Measurements from ENCODE around the gene ANO1. TPM values are rescaled to one million over a fixed set of nuclear protein-coding genes. Genes with fewer than 3 reads are reported as not detected.

ANO1 gene
- polyA plus RNA-seq, 2 donors = 5.5 to 5.8 TPM

DNA sequence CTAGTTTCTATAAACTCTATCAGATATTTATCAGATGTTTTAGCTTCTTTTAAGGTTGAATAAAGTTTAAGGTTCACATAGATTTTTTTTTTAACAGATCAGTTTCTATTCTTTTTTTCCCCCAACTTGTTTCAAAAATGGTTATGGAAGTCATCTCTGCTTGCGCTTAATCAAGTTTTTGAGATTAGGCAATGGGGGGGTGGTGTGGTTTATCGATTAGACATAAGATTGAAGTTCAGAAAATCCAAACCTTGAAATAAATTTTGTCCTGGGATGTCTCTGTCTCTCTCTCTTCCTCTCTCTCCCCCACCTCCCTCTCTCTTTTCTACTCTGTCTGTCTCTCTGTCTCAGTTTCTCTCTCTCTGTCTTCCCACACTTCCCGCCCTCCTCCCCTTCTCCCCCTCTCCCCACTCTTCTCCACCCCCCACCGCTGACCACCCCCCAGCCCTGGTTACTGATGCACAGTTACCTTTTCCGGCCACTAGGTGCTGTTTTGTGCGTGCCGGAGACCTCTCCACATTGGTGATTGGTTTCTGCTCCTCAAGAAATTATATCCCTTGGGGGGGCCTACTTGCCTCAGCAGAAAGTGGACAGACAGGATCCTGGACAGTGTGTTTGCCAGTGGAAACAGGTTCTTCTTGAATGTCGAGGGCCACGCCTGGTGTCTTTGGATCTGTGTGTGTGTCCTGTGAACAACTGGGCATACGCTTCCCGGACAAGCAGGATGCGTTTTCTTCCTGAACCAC, 29.7 kb upstream of the ANO1 start:
- Histone ChIP-seq H3K4me3 (ENCODE audit: low read depth in 1 of 2, low read length in 2 of 2) (no peak overlapping the region), H3K27me3 (ENCODE audit: control insufficient read depth in 1 of 2, insufficient read depth in 2 of 2, low read length in 2 of 2) (no peaks in the 10 kb centered on the region), H3K36me3 (ENCODE audit: control insufficient read depth in 2 of 2, insufficient read depth in 2 of 2, low read length in 1 of 2) (no peaks in the 10 kb centered on the region), H3K9me3 (ENCODE audit: control insufficient read depth in 2 of 2, insufficient read depth in 1 of 2, low read depth in 1 of 2, low read length in 1 of 2) (no peaks in the 10 kb centered on the region), H3K27ac (ENCODE audit: low read depth in 2 of 2, low read length in 1 of 2) (no peak overlapping the region), H3K4me1 (ENCODE audit: control insufficient read depth in 2 of 2, insufficient read depth in 2 of 2, low read length in 1 of 2) (peaks cover 0 to 8% of the 10 kb centered on the region in 2 donors)
- WGBS, 2 donors = 31 to 34% methylated on average over 11 of the region's 12 CpGs

DNA sequence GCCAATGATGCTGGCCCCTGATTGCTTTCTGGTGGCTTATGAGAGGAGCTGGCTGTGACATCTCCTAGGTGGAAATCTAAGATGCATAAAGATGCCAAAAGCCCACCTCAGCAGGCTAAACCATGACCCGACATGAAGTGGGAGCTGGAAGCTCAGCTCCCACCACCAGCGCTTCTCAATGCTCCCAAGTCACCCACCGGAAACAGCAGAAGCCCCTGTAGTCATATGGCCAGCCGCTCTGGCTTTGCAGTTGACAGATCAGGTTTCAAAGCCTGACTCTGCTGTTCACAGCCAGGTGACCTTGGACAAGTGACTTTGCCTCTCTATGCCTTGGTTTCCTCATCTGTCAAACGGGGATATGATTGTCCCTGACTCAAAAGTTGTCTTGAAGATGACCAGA, 29.1 kb upstream of the ANO1 start:
- H3K36me3 ChIP-seq (ENCODE audit: control insufficient read depth in 2 of 2, insufficient read depth in 2 of 2, low read length in 1 of 2) = no peaks in the 10 kb centered on the region
- H3K27ac ChIP-seq (ENCODE audit: low read depth in 2 of 2, low read length in 1 of 2) = no peak overlapping the region
- 68 to 76% methylated on average over 5 of the region's 5 CpGs for WGBS, 2 donors
- no peak overlapping the region for H3K4me3 ChIP-seq (ENCODE audit: low read depth in 1 of 2, low read length in 2 of 2)
- H3K9me3 ChIP-seq (ENCODE audit: control insufficient read depth in 2 of 2, insufficient read depth in 1 of 2, low read depth in 1 of 2, low read length in 1 of 2) = no peaks in the 10 kb centered on the region
- H3K4me1 ChIP-seq (ENCODE audit: control insufficient read depth in 2 of 2, insufficient read depth in 2 of 2, low read length in 1 of 2) = peaks cover 0 to 8% of the 10 kb centered on the region in 2 donors
- H3K27me3 ChIP-seq (ENCODE audit: control insufficient read depth in 1 of 2, insufficient read depth in 2 of 2, low read length in 2 of 2) = peaks cover 0 to 2% of the 10 kb centered on the region in 2 donors

DNA sequence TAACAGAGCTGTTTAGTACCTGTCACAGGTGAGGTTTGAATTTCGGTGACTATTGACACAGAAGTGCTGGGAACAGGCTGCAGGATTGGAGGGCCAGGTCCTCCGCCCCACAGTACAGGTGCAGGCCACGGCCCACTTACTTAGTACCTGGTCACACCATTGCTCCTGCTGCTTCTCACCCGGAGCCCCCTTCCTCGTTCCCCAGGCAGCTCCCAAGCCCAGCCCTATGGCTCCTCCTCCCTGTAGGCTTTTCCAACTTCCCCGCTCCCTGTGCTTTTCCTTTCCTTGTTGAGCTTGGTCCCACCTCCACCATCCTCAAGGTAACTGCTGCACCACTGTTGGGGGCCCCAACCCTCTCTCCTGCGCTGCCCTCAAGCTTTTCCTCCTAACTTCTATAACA, 27.9 kb upstream of the ANO1 start:
- H3K4me3 ChIP-seq (ENCODE audit: low read depth in 1 of 2, low read length in 2 of 2) = no peak overlapping the region
- H3K36me3 ChIP-seq (ENCODE audit: control insufficient read depth in 2 of 2, insufficient read depth in 2 of 2, low read length in 1 of 2) = no peaks in the 10 kb centered on the region
- 72 to 74% methylated on average over 7 of the region's 7 CpGs for WGBS, 2 donors
- H3K27me3 ChIP-seq (ENCODE audit: control insufficient read depth in 1 of 2, insufficient read depth in 2 of 2, low read length in 2 of 2) = peaks cover 0 to 2% of the 10 kb centered on the region in 2 donors
- no peaks in the 10 kb centered on the region for H3K9me3 ChIP-seq (ENCODE audit: control insufficient read depth in 2 of 2, insufficient read depth in 1 of 2, low read depth in 1 of 2, low read length in 1 of 2)
- peaks cover 0 to 8% of the 10 kb centered on the region in 2 donors for H3K4me1 ChIP-seq (ENCODE audit: control insufficient read depth in 2 of 2, insufficient read depth in 2 of 2, low read length in 1 of 2)
- no peak overlapping the region for H3K27ac ChIP-seq (ENCODE audit: low read depth in 2 of 2, low read length in 1 of 2)

DNA sequence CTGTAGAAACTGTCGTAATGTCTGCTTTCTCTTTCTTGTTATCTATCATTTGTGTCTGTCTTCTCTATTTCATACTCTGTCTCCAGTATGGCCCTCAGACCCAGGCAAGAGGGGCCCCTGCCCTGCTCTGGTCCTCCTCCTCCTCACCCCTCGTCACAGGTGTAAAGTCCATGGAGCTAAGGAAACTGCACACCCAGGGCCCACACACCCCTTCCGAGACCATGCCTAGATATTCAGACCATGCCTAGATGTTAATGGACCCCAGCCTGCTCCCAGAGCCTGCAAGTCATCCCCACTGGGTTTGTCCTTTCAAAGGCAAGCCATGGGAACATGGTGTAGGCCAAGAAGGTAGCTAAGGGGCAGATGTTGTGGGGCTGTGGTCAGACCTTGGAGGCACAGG, 24.1 kb upstream of the ANO1 start:
- Histone ChIP-seq H3K4me3 (ENCODE audit: low read depth in 1 of 2, low read length in 2 of 2) (no peak overlapping the region), H3K4me1 (ENCODE audit: control insufficient read depth in 2 of 2, insufficient read depth in 2 of 2, low read length in 1 of 2) (peaks cover 0 to 3% of the 10 kb centered on the region in 2 donors), H3K27me3 (ENCODE audit: control insufficient read depth in 1 of 2, insufficient read depth in 2 of 2, low read length in 2 of 2) (peaks cover 0 to 2% of the 10 kb centered on the region in 2 donors), H3K36me3 (ENCODE audit: control insufficient read depth in 2 of 2, insufficient read depth in 2 of 2, low read length in 1 of 2) (no peaks in the 10 kb centered on the region), H3K27ac (ENCODE audit: low read depth in 2 of 2, low read length in 1 of 2) (no peak overlapping the region), H3K9me3 (ENCODE audit: control insufficient read depth in 2 of 2, insufficient read depth in 1 of 2, low read depth in 1 of 2, low read length in 1 of 2) (no peaks in the 10 kb centered on the region)
- 85 to 89% methylated on average over 3 of the region's 3 CpGs for WGBS, 2 donors

DNA sequence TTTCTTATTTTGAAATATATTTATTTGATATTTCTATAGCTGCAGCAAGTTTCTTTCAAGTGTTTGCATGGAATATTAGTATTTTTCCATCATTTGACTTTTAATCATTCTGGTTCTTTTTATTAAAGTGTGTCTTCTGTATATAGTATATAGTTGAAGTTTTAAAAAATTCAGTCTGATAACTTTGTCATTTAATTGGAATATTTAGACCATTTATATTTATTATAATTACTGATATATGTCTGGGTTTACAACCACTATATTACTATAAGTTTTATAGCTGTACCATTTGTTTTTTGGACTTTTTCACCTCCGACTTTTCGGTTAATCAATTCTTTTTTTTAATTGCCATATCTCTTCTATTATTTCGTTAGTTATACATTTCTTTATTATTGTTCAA, 22.7 kb upstream of the ANO1 start:
- H3K9me3 ChIP-seq (ENCODE audit: control insufficient read depth in 2 of 2, insufficient read depth in 1 of 2, low read depth in 1 of 2, low read length in 1 of 2) = no peaks in the 10 kb centered on the region
- H3K4me3 ChIP-seq (ENCODE audit: low read depth in 1 of 2, low read length in 2 of 2) = no peak overlapping the region
- 62 to 64% methylated on average over 3 of the region's 3 CpGs for WGBS, 2 donors
- H3K27me3 ChIP-seq (ENCODE audit: control insufficient read depth in 1 of 2, insufficient read depth in 2 of 2, low read length in 2 of 2) = peaks cover 0 to 2% of the 10 kb centered on the region in 2 donors
- H3K4me1 ChIP-seq (ENCODE audit: control insufficient read depth in 2 of 2, insufficient read depth in 2 of 2, low read length in 1 of 2) = no peaks in the 10 kb centered on the region
- no peaks in the 10 kb centered on the region for H3K36me3 ChIP-seq (ENCODE audit: control insufficient read depth in 2 of 2, insufficient read depth in 2 of 2, low read length in 1 of 2)
- no peak overlapping the region for H3K27ac ChIP-seq (ENCODE audit: low read depth in 2 of 2, low read length in 1 of 2)

DNA sequence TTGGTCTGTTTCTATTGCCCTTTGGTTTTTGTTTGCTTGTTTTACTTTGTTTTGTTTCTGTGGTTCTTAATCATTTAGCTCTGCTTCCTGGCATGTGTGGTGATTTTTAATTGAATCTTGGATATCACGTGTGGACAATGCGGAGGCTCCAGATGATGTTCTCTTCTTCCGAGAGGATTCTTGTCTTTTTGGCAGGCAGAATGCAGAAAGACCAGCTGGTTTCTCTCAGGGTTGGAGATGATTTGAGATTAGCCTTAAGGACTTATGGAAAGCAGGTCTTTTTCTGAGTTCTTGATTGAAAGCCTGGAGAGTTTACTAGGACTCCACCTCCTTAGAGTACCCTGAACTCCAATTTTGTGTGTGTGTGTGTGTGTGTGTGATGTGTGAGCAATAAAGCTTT, 21.0 kb upstream of the ANO1 start:
- no peak overlapping the region for H3K27ac ChIP-seq (ENCODE audit: low read depth in 2 of 2, low read length in 1 of 2)
- no peaks in the 10 kb centered on the region for H3K9me3 ChIP-seq (ENCODE audit: control insufficient read depth in 2 of 2, insufficient read depth in 1 of 2, low read depth in 1 of 2, low read length in 1 of 2)
- no peak overlapping the region for H3K4me3 ChIP-seq (ENCODE audit: low read depth in 1 of 2, low read length in 2 of 2)
- H3K27me3 ChIP-seq (ENCODE audit: control insufficient read depth in 1 of 2, insufficient read depth in 2 of 2, low read length in 2 of 2) = peaks cover 0 to 2% of the 10 kb centered on the region in 2 donors
- WGBS, 2 donors = 73 to 77% methylated on average over 3 of the region's 3 CpGs
- no peaks in the 10 kb centered on the region for H3K36me3 ChIP-seq (ENCODE audit: control insufficient read depth in 2 of 2, insufficient read depth in 2 of 2, low read length in 1 of 2)
- H3K4me1 ChIP-seq (ENCODE audit: control insufficient read depth in 2 of 2, insufficient read depth in 2 of 2, low read length in 1 of 2) = no peaks in the 10 kb centered on the region

GRCh38 chr11:70059971-70060370, 18.1 kb upstream of the ANO1 start:
- Histone ChIP-seq H3K36me3 (ENCODE audit: control insufficient read depth in 2 of 2, insufficient read depth in 2 of 2, low read length in 1 of 2) (no peaks in the 10 kb centered on the region), H3K27ac (ENCODE audit: low read depth in 2 of 2, low read length in 1 of 2) (no peak overlapping the region), H3K4me1 (ENCODE audit: control insufficient read depth in 2 of 2, insufficient read depth in 2 of 2, low read length in 1 of 2) (peaks cover 5 to 11% of the 10 kb centered on the region in 2 donors), H3K4me3 (ENCODE audit: low read depth in 1 of 2, low read length in 2 of 2) (no peak overlapping the region), H3K9me3 (ENCODE audit: control insufficient read depth in 2 of 2, insufficient read depth in 1 of 2, low read depth in 1 of 2, low read length in 1 of 2) (no peaks in the 10 kb centered on the region), H3K27me3 (ENCODE audit: control insufficient read depth in 1 of 2, insufficient read depth in 2 of 2, low read length in 2 of 2) (no peaks in the 10 kb centered on the region)
- WGBS, 2 donors = 77 to 80% methylated on average over 5 of the region's 5 CpGs

- H3K9me3 ChIP-seq (ENCODE audit: control insufficient read depth in 2 of 2, insufficient read depth in 1 of 2, low read depth in 1 of 2, low read length in 1 of 2) = no peaks in the 10 kb centered on the region
- H3K36me3 ChIP-seq (ENCODE audit: control insufficient read depth in 2 of 2, insufficient read depth in 2 of 2, low read length in 1 of 2) = no peaks in the 10 kb centered on the region
- peaks cover 8 to 11% of the 10 kb centered on the region in 2 donors for H3K4me1 ChIP-seq (ENCODE audit: control insufficient read depth in 2 of 2, insufficient read depth in 2 of 2, low read length in 1 of 2)
- WGBS, 2 donors = 85 to 87% methylated on average over 10 of the region's 10 CpGs
- no peak overlapping the region for H3K27ac ChIP-seq (ENCODE audit: low read depth in 2 of 2, low read length in 1 of 2)
- no peak overlapping the region for H3K4me3 ChIP-seq (ENCODE audit: low read depth in 1 of 2, low read length in 2 of 2)
- H3K27me3 ChIP-seq (ENCODE audit: control insufficient read depth in 1 of 2, insufficient read depth in 2 of 2, low read length in 2 of 2) = no peaks in the 10 kb centered on the region
Measured at GRCh38 chr11:70060611-70061293, 17.4 kb upstream of the ANO1 start.

GRCh38 chr11:70061734-70062133, 16.4 kb upstream of the ANO1 start:
- no peaks in the 10 kb centered on the region for H3K36me3 ChIP-seq (ENCODE audit: control insufficient read depth in 2 of 2, insufficient read depth in 2 of 2, low read length in 1 of 2)
- no peaks in the 10 kb centered on the region for H3K9me3 ChIP-seq (ENCODE audit: control insufficient read depth in 2 of 2, insufficient read depth in 1 of 2, low read depth in 1 of 2, low read length in 1 of 2)
- 80 to 83% methylated on average over 1 of the region's 1 CpG for WGBS, 2 donors
- peaks cover 8 to 12% of the 10 kb centered on the region in 2 donors for H3K4me1 ChIP-seq (ENCODE audit: control insufficient read depth in 2 of 2, insufficient read depth in 2 of 2, low read length in 1 of 2)
- no peak overlapping the region for H3K27ac ChIP-seq (ENCODE audit: low read depth in 2 of 2, low read length in 1 of 2)
- no peak overlapping the region for H3K4me3 ChIP-seq (ENCODE audit: low read depth in 1 of 2, low read length in 2 of 2)
- no peaks in the 10 kb centered on the region for H3K27me3 ChIP-seq (ENCODE audit: control insufficient read depth in 1 of 2, insufficient read depth in 2 of 2, low read length in 2 of 2)

DNA sequence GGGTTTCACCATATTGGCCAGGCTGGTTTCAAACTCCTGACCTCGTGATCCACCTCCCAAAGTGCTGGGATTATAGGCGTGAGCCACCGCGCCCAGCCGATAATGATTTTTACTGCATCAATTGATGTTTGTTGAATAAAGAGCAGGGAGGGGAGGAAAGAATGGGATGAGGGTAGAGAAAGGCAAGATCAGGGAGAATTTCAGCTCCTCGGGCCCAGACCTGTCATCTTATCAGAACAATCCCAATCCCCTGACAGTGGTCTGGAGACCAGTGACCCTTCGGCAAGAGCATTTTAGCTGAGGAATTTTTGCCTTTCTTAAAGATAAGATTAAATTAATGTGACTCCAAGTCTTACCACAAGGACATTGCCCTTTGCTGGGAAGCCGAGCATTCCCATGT, 15.0 kb upstream of the ANO1 start:
- Histone ChIP-seq H3K4me3 (ENCODE audit: low read depth in 1 of 2, low read length in 2 of 2) (no peak overlapping the region), H3K36me3 (ENCODE audit: control insufficient read depth in 2 of 2, insufficient read depth in 2 of 2, low read length in 1 of 2) (no peaks in the 10 kb centered on the region), H3K27me3 (ENCODE audit: control insufficient read depth in 1 of 2, insufficient read depth in 2 of 2, low read length in 2 of 2) (no peaks in the 10 kb centered on the region), H3K27ac (ENCODE audit: low read depth in 2 of 2, low read length in 1 of 2) (no peak overlapping the region), H3K9me3 (ENCODE audit: control insufficient read depth in 2 of 2, insufficient read depth in 1 of 2, low read depth in 1 of 2, low read length in 1 of 2) (no peaks in the 10 kb centered on the region), H3K4me1 (ENCODE audit: control insufficient read depth in 2 of 2, insufficient read depth in 2 of 2, low read length in 1 of 2) (peaks cover 8 to 12% of the 10 kb centered on the region in 2 donors)
- 72 to 81% methylated on average over 8 of the region's 8 CpGs for WGBS, 2 donors

All from esophagus (tissue), 2 donors.